GM23248 (cell line): ENCODE results near the gene RGS9.

ENCODE experiments used
- EZH2 ChIP-seq: fragments of 200-600 bp; sonication (generic); IDR thresholded peaks from 2 replicates; pipeline ENCODE4 v1.6.1; 2018; ENCODE audit warnings: antibody characterized with exemption, mild to moderate bottlenecking; ENCODE audit not compliant: insufficient read depth, poor library complexity, severe bottlenecking
- EZH2phosphoT487 ChIP-seq: fragments of 200-600 bp; sonication (generic); IDR thresholded peaks from 2 replicates; pipeline ENCODE4 v1.6.1; 2018; ENCODE audit warnings: antibody characterized with exemption, moderate library complexity, mild to moderate bottlenecking, low read depth; ENCODE audit not compliant: insufficient read depth

DNA sequence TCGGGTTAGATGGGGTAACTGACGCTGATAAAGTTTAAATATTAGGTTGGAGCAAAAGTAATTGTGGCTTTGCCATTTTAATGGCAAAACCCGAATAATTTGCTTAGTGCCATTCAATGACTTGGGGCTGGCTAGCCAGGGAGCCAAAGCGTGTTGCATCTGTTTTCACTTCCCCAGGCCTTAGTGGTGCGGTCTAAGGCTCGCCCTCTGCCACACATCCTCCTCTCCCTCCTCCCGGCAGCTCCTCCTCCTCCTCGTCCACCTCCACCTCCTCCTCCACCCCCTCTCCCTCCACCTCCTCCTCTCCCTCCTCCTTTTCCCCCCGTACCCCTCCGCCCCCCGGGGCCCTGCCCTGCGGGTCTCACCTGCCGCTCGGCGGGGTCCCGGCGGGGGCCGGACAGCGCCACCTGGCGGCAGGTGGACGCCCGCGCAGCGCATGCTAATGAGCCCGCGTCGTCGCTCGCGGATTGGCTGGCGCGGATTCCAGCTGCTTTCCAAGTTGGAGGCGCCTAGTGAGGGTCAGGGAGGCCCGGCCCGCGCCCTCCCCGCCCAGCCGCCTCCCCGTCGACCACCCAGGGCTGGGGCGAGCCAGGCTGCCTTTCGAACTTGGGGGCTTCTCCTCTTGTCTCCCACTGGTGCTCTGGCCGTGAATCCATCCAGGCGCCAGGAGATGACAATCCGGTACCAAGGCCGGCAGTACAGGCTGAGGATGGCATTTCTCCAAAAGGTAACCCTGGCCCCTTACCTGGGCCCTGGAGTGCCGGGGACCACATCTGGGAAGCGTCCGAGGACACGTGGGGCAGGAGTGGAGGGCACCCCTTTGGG is 36.6 kb upstream of the RGS9 start:
- TF ChIP-seq EZH2phosphoT487 = no peak
- TF ChIP-seq EZH2 = no peak
